HepG2 (cell line): ENCODE measurements around the gene ADI1. TPM values are rescaled to one million over a fixed set of nuclear protein-coding genes. Genes with fewer than 3 reads are reported as not detected.

Source experiments
- CREB1 ChIP-seq, 2 experiments: fragments of 450-650 bp in 1 of 2; IDR thresholded peaks; 2 replicates each; pipeline ENCODE4 v1.6.1; 2016 to 2017; ENCODE audit warnings: control low read depth in 1 of 2, mild to moderate bottlenecking in 1 of 2, missing compliant biosample characterization in 1 of 2, missing genetic modification characterization in 1 of 2
- ERF ChIP-seq: IDR thresholded peaks from 2 replicates; pipeline ENCODE4 v1.6.1; 2018; ENCODE audit warnings: missing biosample characterization, missing genetic modification reagents
- IRF2 ChIP-seq: IDR thresholded peaks from 2 replicates; pipeline ENCODE4 v1.6.1; 2018; ENCODE audit warnings: missing genetic modification reagents, missing compliant biosample characterization
- PCBP1 ChIP-seq: fragments of 200-400 bp; formaldehyde crosslinking; IDR thresholded peaks from 2 replicates; pipeline ENCODE4 v1.6.1; 2017; ENCODE audit warnings: mild to moderate bottlenecking, low read depth, low read length, borderline replicate concordance
- RAD51 ChIP-seq: fragments of 450-650 bp; IDR thresholded peaks from 2 replicates; pipeline ENCODE4 v1.6.1; 2016; ENCODE audit warnings: borderline replicate concordance
- ZBTB3 ChIP-seq: sonication (generic); formaldehyde crosslinking; IDR thresholded peaks from 2 replicates; pipeline ENCODE4 v1.4.0; 2020; ENCODE audit warnings: low read depth, mild to moderate bottlenecking, moderate library complexity, missing genetic modification reagents, borderline replicate concordance
- ZFP41 ChIP-seq: sonication (generic); formaldehyde crosslinking; IDR thresholded peaks from 2 replicates; pipeline ENCODE4 v1.4.0; 2020; ENCODE audit warnings: mild to moderate bottlenecking, missing genetic modification reagents, borderline replicate concordance
- ZNF343 ChIP-seq: sonication (generic); formaldehyde crosslinking; IDR thresholded peaks from 2 replicates; pipeline ENCODE4 v1.4.0; 2020; ENCODE audit warnings: mild to moderate bottlenecking, missing genetic modification reagents
- ZNF354B ChIP-seq: sonication (generic); formaldehyde crosslinking; IDR thresholded peaks from 2 replicates; pipeline ENCODE4 v1.8.0; 2022; ENCODE audit warnings: mild to moderate bottlenecking, missing genetic modification reagents
- ZNF430 ChIP-seq: sonication (generic); formaldehyde crosslinking; IDR thresholded peaks from 2 replicates; pipeline ENCODE4 v1.9.0; 2021; ENCODE audit warnings: mild to moderate bottlenecking, missing genetic modification reagents
- ZNF839 ChIP-seq: sonication (generic); formaldehyde crosslinking; IDR thresholded peaks from 2 replicates; pipeline ENCODE4 v1.4.0; 2020; ENCODE audit warnings: missing genetic modification reagents, mild to moderate bottlenecking, borderline replicate concordance
- polyA plus RNA-seq, 8 experiments: library from polyadenylated mRNA; depleted of rRNA in 3 of 8; stranded (reverse) in 7 of 8; unstranded in 1 of 8; fragments of >200 nt; fragmentation: Illumina TruSeq in 4 of 8; extraction: Trizol in 4 of 8; gene quantifications; 2 replicates each; pipeline versions ENCODE4 v1.2.1 to v1.2.3, GENCODE V29; 2011 to 2016; ENCODE audit warnings: low read depth in 4 of 8, missing spikeins in 1 of 8, mixed read lengths in 1 of 8; ENCODE audit not compliant: insufficient read depth in 1 of 8
- total RNA-seq, 5 experiments: library from RNA; depleted of rRNA; stranded (reverse); fragments of >200 nt; fragmentation: Illumina TruSeq; extraction: Trizol; gene quantifications; 2 replicates each; pipeline ENCODE4 v1.2.3, GENCODE V29; 2016; ENCODE audit warnings: low read depth in 1 of 5
- TF ChIP-seq, protein P1 (sequence below): sonication (generic); formaldehyde crosslinking; IDR thresholded peaks from 2 replicates; pipeline ENCODE4 v1.4.0; 2020; ENCODE audit warnings: mild to moderate bottlenecking, missing genetic modification reagents
- TF ChIP-seq, protein P2 (sequence below): sonication (generic); formaldehyde crosslinking; conservative IDR thresholded peaks from 2 replicates; pipeline ENCODE4 v1.8.0; 2022; ENCODE audit warnings: missing genetic modification reagents
- TF ChIP-seq, protein P3 (sequence below): sonication (generic); formaldehyde crosslinking; IDR thresholded peaks from 2 replicates; pipeline ENCODE4 v1.8.0; 2022; ENCODE audit warnings: missing genetic modification reagents, mild to moderate bottlenecking, borderline replicate concordance
- TF ChIP-seq, protein P4 (sequence below): sonication (generic); formaldehyde crosslinking; IDR thresholded peaks from 2 replicates; pipeline ENCODE4 v1.5.0; 2020; ENCODE audit warnings: mild to moderate bottlenecking, missing genetic modification reagents, borderline replicate concordance
- TF ChIP-seq, protein P5 (sequence below): sonication (generic); formaldehyde crosslinking; conservative IDR thresholded peaks from 2 replicates; pipeline ENCODE4 v1.4.0; 2020; ENCODE audit warnings: missing genetic modification reagents
- TF ChIP-seq, protein P6 (sequence below): sonication (generic); IDR thresholded peaks from 2 replicates; pipeline ENCODE4 v1.6.1; 2016; ENCODE audit warnings: low read depth, borderline replicate concordance

Gene ADI1
- total and polyA plus RNA-seq, 2 of the 13 experiments (the other 11 are each of a cell fraction or from before 2014, with no cell fraction given) = 28.7 to 123 TPM

DNA sequence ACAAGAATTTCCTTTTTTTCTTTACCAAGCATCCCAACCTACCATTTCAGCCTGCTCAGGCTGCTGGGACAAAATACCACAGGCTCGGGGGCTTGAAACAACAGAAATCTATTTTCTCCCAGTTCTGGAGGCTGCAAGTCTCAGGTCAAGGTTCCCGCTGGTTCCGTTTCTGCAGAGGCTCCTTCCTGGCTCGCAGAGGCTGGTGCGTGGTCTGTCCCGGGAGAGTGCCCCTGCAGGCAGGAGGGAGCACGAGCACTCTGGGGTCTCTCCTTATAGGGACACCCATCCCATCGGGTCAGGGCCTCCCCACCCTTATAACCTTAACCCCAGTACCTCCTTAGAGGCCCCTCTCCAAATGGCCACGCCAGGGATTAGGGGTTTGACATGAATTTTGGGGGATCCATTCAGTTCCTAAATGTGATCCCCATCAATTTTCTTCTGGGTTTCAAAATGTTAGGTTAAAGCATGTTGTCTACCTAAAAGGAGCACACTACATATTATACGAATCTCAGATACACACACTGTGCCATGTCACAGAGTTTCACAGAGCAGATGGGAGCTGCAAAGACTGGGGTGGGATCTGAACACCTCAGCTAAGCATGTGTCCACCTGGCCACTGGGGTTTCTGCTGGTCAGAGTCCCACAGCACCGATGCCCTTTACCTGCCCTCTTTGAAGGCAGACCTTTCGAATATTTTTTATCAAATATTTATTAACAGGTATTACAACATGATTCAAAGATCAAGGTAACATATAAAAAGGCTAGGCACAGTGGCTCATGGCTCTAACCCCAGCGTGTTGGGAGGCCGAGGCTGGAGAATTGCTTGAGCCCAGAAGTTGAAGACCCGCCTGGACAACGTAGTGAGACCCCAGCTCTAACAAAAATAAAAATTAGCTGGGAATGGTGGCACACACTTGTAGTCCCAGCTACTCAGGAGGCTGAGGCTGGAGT lies 17.6 kb upstream of the ADI1 start (continued):
- TF ChIP-seq CREB1 (IDR thresholded peaks at IDR 0.05) (no peak), CREB1 (CRISPR knock-in tag; IDR thresholded peaks at IDR 0.05) (no peak; the same call in 1 of the 2 replicates), IRF2 (CRISPR knock-in tag) (peak; percentile 49; the same call in 1 of the 2 replicates), ZNF343 (no peak), ZNF430 (no peak; the same call in none of the 2 replicates), ZBTB3 (CRISPR knock-in tag) (no peak), PCBP1 (no peak), ERF (CRISPR knock-in tag) (0 out of 2 replicates have a peak, but pooled peaks have one; percentile 41), ZNF354B (CRISPR knock-in tag) (no peak), RAD51 (no peak), ZNF839 (CRISPR knock-in tag) (no peak), ZFP41 (CRISPR knock-in tag) (no peak; the same call in 1 of the 2 replicates)
- TF ChIP-seq, protein P1, sequence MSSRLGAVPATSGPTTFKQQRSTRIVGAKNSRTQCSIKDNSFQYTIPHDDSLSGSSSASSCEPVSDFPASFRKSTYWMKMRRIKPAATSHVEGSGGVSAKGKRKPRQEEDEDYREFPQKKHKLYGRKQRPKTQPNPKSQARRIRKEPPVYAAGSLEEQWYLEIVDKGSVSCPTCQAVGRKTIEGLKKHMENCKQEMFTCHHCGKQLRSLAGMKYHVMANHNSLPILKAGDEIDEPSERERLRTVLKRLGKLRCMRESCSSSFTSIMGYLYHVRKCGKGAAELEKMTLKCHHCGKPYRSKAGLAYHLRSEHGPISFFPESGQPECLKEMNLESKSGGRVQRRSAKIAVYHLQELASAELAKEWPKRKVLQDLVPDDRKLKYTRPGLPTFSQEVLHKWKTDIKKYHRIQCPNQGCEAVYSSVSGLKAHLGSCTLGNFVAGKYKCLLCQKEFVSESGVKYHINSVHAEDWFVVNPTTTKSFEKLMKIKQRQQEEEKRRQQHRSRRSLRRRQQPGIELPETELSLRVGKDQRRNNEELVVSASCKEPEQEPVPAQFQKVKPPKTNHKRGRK (CRISPR knock-in tag) = no peak
- TF ChIP-seq, protein P2, sequence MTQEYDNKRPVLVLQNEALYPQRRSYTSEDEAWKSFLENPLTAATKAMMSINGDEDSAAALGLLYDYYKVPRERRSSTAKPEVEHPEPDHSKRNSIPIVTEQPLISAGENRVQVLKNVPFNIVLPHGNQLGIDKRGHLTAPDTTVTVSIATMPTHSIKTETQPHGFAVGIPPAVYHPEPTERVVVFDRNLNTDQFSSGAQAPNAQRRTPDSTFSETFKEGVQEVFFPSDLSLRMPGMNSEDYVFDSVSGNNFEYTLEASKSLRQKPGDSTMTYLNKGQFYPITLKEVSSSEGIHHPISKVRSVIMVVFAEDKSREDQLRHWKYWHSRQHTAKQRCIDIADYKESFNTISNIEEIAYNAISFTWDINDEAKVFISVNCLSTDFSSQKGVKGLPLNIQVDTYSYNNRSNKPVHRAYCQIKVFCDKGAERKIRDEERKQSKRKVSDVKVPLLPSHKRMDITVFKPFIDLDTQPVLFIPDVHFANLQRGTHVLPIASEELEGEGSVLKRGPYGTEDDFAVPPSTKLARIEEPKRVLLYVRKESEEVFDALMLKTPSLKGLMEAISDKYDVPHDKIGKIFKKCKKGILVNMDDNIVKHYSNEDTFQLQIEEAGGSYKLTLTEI = no peak
- TF ChIP-seq, protein P3, sequence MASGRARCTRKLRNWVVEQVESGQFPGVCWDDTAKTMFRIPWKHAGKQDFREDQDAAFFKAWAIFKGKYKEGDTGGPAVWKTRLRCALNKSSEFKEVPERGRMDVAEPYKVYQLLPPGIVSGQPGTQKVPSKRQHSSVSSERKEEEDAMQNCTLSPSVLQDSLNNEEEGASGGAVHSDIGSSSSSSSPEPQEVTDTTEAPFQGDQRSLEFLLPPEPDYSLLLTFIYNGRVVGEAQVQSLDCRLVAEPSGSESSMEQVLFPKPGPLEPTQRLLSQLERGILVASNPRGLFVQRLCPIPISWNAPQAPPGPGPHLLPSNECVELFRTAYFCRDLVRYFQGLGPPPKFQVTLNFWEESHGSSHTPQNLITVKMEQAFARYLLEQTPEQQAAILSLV = no peak
- TF ChIP-seq, protein P4, sequence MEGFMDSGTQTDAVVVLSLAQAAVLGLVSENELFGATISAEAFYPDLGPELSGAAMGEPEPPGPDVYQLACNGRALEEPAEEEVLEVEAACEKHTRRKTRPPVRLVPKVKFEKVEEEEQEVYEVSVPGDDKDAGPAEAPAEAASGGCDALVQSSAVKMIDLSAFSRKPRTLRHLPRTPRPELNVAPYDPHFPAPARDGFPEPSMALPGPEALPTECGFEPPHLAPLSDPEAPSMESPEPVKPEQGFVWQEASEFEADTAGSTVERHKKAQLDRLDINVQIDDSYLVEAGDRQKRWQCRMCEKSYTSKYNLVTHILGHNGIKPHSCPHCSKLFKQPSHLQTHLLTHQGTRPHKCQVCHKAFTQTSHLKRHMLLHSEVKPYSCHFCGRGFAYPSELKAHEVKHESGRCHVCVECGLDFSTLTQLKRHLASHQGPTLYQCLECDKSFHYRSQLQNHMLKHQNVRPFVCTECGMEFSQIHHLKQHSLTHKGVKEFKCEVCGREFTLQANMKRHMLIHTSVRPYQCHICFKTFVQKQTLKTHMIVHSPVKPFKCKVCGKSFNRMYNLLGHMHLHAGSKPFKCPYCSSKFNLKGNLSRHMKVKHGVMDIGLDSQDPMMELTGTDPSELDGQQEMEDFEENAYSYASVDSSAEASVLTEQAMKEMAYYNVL (CRISPR knock-in tag) = peak; percentile 42; the same call in 1 of the 2 replicates
- TF ChIP-seq, protein P5, sequence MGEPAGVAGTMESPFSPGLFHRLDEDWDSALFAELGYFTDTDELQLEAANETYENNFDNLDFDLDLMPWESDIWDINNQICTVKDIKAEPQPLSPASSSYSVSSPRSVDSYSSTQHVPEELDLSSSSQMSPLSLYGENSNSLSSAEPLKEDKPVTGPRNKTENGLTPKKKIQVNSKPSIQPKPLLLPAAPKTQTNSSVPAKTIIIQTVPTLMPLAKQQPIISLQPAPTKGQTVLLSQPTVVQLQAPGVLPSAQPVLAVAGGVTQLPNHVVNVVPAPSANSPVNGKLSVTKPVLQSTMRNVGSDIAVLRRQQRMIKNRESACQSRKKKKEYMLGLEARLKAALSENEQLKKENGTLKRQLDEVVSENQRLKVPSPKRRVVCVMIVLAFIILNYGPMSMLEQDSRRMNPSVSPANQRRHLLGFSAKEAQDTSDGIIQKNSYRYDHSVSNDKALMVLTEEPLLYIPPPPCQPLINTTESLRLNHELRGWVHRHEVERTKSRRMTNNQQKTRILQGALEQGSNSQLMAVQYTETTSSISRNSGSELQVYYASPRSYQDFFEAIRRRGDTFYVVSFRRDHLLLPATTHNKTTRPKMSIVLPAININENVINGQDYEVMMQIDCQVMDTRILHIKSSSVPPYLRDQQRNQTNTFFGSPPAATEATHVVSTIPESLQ (CRISPR knock-in tag) = 0 out of 2 replicates have a peak, but pooled peaks have one; percentile 65
- TF ChIP-seq, protein P6, sequence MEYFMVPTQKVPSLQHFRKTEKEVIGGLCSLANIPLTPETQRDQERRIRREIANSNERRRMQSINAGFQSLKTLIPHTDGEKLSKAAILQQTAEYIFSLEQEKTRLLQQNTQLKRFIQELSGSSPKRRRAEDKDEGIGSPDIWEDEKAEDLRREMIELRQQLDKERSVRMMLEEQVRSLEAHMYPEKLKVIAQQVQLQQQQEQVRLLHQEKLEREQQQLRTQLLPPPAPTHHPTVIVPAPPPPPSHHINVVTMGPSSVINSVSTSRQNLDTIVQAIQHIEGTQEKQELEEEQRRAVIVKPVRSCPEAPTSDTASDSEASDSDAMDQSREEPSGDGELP = peak; percentile 29; the same call in 1 of the 2 replicates
